Osteocyte (in vitro differentiated cells): ENCODE data around the gene ZSWIM8. TPM values are rescaled to one million over a fixed set of nuclear protein-coding genes. Genes with fewer than 3 reads are reported as not detected.

ENCODE experiments used
- DNase-seq: peaks from one replicate; pipeline ENCODE4 v3.0.0; 2021; ENCODE audit warnings: mixed read lengths; ENCODE audit not compliant: unreplicated experiment; ENCODE audit errors: extremely low spot score
- H3K27ac Mint-ChIP-seq: one replicate; pipeline ENCODE4 v1.8.0; 2021; ENCODE audit warnings: mild to moderate bottlenecking, mixed read lengths; ENCODE audit not compliant: unreplicated experiment
- H3K27me3 Mint-ChIP-seq: one replicate; pipeline ENCODE4 v1.8.0; 2021; ENCODE audit warnings: mixed read lengths; ENCODE audit not compliant: unreplicated experiment
- H3K36me3 Mint-ChIP-seq: one replicate; pipeline ENCODE4 v1.8.0; 2021; ENCODE audit warnings: mixed read lengths; ENCODE audit not compliant: unreplicated experiment
- H3K4me1 Mint-ChIP-seq: one replicate; pipeline ENCODE4 v1.8.0; 2021; ENCODE audit warnings: mixed read lengths; ENCODE audit not compliant: unreplicated experiment
- H3K4me3 Mint-ChIP-seq: one replicate; pipeline ENCODE4 v1.8.0; 2021; ENCODE audit warnings: mild to moderate bottlenecking, moderate library complexity, mixed read lengths; ENCODE audit not compliant: unreplicated experiment
- H3K9me3 Mint-ChIP-seq: one replicate; pipeline ENCODE4 v1.8.0; 2021; ENCODE audit warnings: mixed read lengths; ENCODE audit not compliant: unreplicated experiment
- CTCF ChIP-seq: fragments of 200-600 bp; sonication (generic); IDR thresholded peaks from 2 replicates; pipeline ENCODE4 v1.5.0; 2021; ENCODE audit warnings: antibody characterized with exemption, mild to moderate bottlenecking, moderate library complexity
- total RNA-seq: library from RNA; stranded (reverse); gene quantifications from 2 replicates; pipeline ENCODE4 v1.2.1, GENCODE V29; 2021

The ZSWIM8 gene
- total RNA-seq, 1 donor from 2014 or later, result 186 TPM

GRCh38 chr10:73819081-73819480 lies 33.7 kb downstream of the ZSWIM8 start:
- DNase-seq, result no peak

DNA sequence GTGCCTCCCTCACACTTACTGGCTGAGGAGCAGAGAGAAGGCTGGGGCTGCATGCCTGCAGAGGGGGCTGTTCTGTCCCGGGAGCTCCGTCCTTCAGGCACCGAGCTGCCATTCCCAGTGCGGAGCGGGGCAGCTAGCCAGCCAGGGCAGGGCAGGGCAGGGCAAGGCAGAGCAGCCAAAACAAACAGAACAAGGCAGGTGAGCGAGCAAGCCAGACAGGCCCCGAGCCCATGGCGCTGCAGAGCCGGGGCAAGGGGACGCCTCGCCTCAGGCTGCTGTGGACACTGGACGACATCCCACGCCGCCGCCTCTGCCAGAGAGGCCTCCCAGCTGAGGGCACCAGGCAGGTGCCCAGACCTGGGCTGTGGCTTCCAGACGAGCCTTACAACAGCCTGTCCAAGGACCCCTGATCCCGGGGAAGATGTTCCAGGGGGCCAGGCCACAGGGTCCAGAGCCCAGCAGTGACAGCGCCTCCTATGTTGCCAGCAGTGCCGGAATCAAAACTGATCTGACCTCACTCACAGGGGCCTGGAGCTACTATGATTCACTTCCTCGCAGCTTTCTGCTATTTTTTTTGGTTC lies 34.2 kb downstream of the ZSWIM8 start:
- no peaks in the 10 kb centered on the region for H3K9me3 Mint-ChIP-seq
- no peak overlapping the region for H3K4me3 Mint-ChIP-seq
- no peak for TF ChIP-seq CTCF
- peaks cover 15% of the 10 kb centered on the region for H3K36me3 Mint-ChIP-seq
- no peak overlapping the region for H3K27ac Mint-ChIP-seq
- H3K27me3 Mint-ChIP-seq, result no peaks in the 10 kb centered on the region
- H3K4me1 Mint-ChIP-seq, result peaks cover 9% of the 10 kb centered on the region
- no peak for DNase-seq

More at GRCh38 chr10:73819081-73819480, 33.7 kb downstream of the ZSWIM8 start:
- H3K4me3 Mint-ChIP-seq, result no peak overlapping the region
- peaks cover 9% of the 10 kb centered on the region for H3K4me1 Mint-ChIP-seq
- no peaks in the 10 kb centered on the region for H3K27me3 Mint-ChIP-seq
- no peak for TF ChIP-seq CTCF
- H3K27ac Mint-ChIP-seq, result peak overlapping the region; percentile 31
- peaks cover 14% of the 10 kb centered on the region for H3K36me3 Mint-ChIP-seq
- no peaks in the 10 kb centered on the region for H3K9me3 Mint-ChIP-seq

DNA sequence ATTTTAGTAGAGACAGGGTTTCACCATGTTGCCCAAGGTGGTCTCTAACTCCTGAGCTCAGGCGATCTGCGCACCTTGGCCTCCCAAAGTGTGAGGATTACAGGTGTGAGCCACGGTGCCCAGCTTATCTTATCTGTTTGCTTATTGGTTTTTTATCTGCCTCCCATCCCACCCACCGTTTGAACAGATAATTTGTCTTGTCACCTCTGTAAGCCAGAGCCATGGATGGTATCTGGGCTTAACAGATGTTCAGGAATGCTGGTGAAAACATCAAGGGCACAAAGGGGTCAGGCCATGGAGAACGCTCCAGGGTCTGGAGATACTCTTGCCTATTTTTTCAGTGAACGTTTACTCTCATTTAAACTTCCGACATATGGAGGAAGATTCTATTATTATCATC lies 38.0 kb downstream of the ZSWIM8 start:
- no peak overlapping the region for H3K4me3 Mint-ChIP-seq
- peaks cover 16% of the 10 kb centered on the region for H3K4me1 Mint-ChIP-seq
- no peak for TF ChIP-seq CTCF
- H3K9me3 Mint-ChIP-seq, result no peaks in the 10 kb centered on the region
- DNase-seq, result no peak
- no peaks in the 10 kb centered on the region for H3K27me3 Mint-ChIP-seq
- no peak overlapping the region for H3K27ac Mint-ChIP-seq
- peaks cover 20% of the 10 kb centered on the region for H3K36me3 Mint-ChIP-seq

DNA sequence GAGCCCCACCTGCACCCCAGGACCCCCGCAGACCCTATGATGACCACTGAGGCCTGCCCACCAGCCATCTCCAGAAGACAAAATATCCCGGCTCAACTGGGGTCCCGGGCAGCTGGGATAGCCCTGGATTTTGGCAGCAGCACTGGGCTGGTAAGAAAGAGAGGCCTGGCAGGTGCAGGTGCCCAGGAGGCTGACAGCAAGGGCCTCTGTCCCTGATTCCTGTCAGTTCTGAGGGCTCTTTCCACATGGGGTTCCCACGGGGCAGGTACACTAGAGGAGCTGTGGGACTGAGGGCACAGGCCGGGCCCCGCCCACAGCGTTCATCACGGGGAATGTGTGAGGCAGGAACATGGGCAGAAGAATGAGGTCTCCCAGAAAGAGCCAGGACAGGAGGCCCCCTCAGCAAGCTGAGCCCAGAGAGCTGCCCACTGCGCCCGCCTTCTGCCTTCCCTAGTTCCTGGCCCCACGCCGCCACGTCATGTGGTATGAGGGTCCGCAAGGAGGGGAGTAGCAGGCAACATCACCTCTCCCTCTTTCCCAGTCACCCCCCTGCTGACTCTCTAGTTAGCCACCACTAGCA lies 38.8 kb downstream of the ZSWIM8 start:
- DNase-seq, result no peak
- no peak overlapping the region for H3K4me3 Mint-ChIP-seq
- no peak overlapping the region for H3K27ac Mint-ChIP-seq
- peaks cover 22% of the 10 kb centered on the region for H3K4me1 Mint-ChIP-seq
- peaks cover 20% of the 10 kb centered on the region for H3K36me3 Mint-ChIP-seq
- H3K27me3 Mint-ChIP-seq, result no peaks in the 10 kb centered on the region
- no peaks in the 10 kb centered on the region for H3K9me3 Mint-ChIP-seq
- TF ChIP-seq CTCF, result no peak

DNA sequence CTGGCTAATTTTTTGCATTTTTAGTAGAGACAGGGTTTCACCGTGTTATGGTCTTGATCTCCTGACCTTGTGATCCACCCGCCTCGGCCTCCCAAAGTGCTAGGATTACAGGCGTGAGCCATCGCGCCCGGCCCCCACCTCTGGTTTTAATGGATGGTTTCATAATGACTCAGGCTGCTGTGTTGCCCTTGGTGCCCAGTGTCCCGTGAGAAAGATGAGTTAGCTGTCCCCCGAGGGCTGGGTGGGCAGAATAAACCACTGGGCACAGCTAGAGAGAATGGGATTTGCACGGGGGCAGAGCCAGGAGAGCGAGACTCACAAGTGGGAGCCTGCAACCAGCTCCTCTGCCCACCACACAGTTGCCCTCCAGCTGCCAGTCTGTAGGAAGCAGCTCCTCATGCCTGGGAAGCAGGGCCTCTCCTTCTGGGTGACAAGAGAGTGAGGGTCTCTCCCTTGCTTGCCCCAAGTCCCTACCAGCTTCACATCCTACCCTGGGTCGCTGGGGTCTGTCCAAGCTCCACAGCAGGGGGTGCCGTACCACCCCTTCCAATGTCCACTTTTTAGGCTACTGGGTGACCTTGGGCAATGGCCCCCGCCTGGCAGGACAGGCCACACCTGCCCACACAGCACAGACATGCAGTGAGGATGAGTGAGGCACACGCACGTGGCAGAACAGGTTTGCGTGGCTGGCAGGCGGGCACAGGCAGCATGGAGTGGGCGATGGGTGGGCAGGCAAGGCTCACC lies 42.1 kb downstream of the ZSWIM8 start:
- H3K9me3 Mint-ChIP-seq, result no peaks in the 10 kb centered on the region
- TF ChIP-seq CTCF, result no peak
- H3K4me3 Mint-ChIP-seq, result peak overlapping the region; percentile 3

More for the DNA sequence above, 42.1 kb downstream of the ZSWIM8 start:
- H3K36me3 Mint-ChIP-seq, result peaks cover 11% of the 10 kb centered on the region
- peak overlapping the region; percentile 79 for H3K27ac Mint-ChIP-seq
- DNase-seq, result peak; percentile 90
- H3K27me3 Mint-ChIP-seq, result no peaks in the 10 kb centered on the region
- peaks cover 23% of the 10 kb centered on the region for H3K4me1 Mint-ChIP-seq
